ENCODE results near the gene SYNC. TPM values are rescaled to one million over a fixed set of nuclear protein-coding genes. Genes with fewer than 3 reads are reported as not detected.

Gene SYNC
- polyA plus RNA-seq, 3 donors = 0.05 TPM; not detected in 2

Small RNAs within 50 kb of the gene (small RNA-seq; reads per million reads assigned to genes)
- gene RF00019 (ENCODE audit: insufficient read length, low read depth) = not detected

Other genes with a start within 250 kb of the SYNC start
- not detected for gene ZBTB8B, start 237.7 kb downstream of the SYNC start, polyA plus RNA-seq
- gene ZBTB8A, start 163.3 kb downstream of the SYNC start, polyA plus RNA-seq = under 1 TPM in 1 of 3 donors, not detected in 2; 0.08 TPM
- gene ZBTB8OS, start 52.2 kb downstream of the SYNC start, polyA plus RNA-seq = 10 to 100 TPM; 40.2 to 85.6 (median 83.3) TPM
- gene RBBP4, start 51.6 kb downstream of the SYNC start, polyA plus RNA-seq = 100 to 1,000 TPM in 2 of 3 donors, 10 to 100 TPM in 1; 60.6 to 307 (median 274) TPM
- gene YARS1, start 114.6 kb upstream of the SYNC start, polyA plus RNA-seq = 10 to 100 TPM; 38.1 to 42.7 (median 39.8) TPM
- 10 to 100 TPM in 1 of 3 donors, 1 to 10 TPM in 2; 6.6 to 17.4 (median 7.1) TPM for gene S100PBP, start 114.9 kb upstream of the SYNC start, polyA plus RNA-seq
- gene FNDC5, start 168.1 kb upstream of the SYNC start, polyA plus RNA-seq = not detected
- gene HPCA, start 183.7 kb upstream of the SYNC start, polyA plus RNA-seq = not detected
- under 1 TPM in 1 of 3 donors, not detected in 2; 0.08 TPM for gene TMEM54, start 198.6 kb upstream of the SYNC start, polyA plus RNA-seq

All from CD14-positive monocyte (primary cell).